PC-9 (cell line): ENCODE results near the gene CD276. TPM values are rescaled to one million over a fixed set of nuclear protein-coding genes. Genes with fewer than 3 reads are reported as not detected.

Source experiments
- BruUV-seq: library from RNA; stranded (reverse); fragments of 400-500 nt; replicated peaks from 2 replicates; lab custom pipeline; 2021; lab: Mats Ljungman, UMichigan
- CTCF ChIA-PET: fragments of 300-600 bp; sonication (Branson Sonifier 250); formaldehyde crosslinking; loops from one replicate; lab custom pipeline; 2022; ENCODE audit warnings: antibody characterized with exemption; lab: Charles Lee
- POLR2A ChIA-PET: fragments of 300-600 bp; sonication (Branson Sonifier 250); formaldehyde crosslinking; loops from one replicate; lab custom pipeline; 2022; ENCODE audit warnings: antibody characterized with exemption; ENCODE audit not compliant: unreplicated experiment; lab: Charles Lee
- DNase-seq, 2 experiments: peaks; one replicate each; pipeline versions ENCODE4 v3.0.0 to v3.0.0-alpha.2; 2015 to 2022; ENCODE audit warnings: mixed read lengths in 1 of 2
- H2AFZ ChIP-seq: fragments of 200-600 bp; sonication (generic); 2 replicates; pipeline ENCODE4 v1.8.1; 2017; ENCODE audit warnings: antibody characterized with exemption
- H3F3A ChIP-seq: fragments of 200-600 bp; sonication (generic); 2 replicates; pipeline ENCODE4 v1.8.1; 2017; ENCODE audit warnings: antibody characterized with exemption, mild to moderate bottlenecking, low read depth; ENCODE audit not compliant: insufficient read depth
- H3K27ac ChIP-seq: fragments of 200-600 bp; sonication (generic); 2 replicates; pipeline ENCODE4 v1.6.1; 2016; ENCODE audit warnings: mixed run types
- H3K27me3 ChIP-seq: fragments of 200-600 bp; sonication (generic); 2 replicates; pipeline ENCODE4 v1.6.1; 2016; ENCODE audit warnings: low read depth, mixed run types; ENCODE audit not compliant: insufficient read depth
- H3K36me3 ChIP-seq: fragments of 200-600 bp; sonication (generic); 2 replicates; pipeline ENCODE4 v1.6.1; 2016; ENCODE audit warnings: low read depth, mixed run types
- H3K4me1 ChIP-seq: fragments of 200-600 bp; sonication (generic); replicated peaks from 2 replicates; pipeline ENCODE4 v1.6.1; 2016; ENCODE audit warnings: mixed run types; ENCODE audit not compliant: insufficient read depth
- H3K4me2 ChIP-seq: fragments of 200-600 bp; sonication (generic); 2 replicates; pipeline ENCODE4 v1.6.1; 2017; ENCODE audit warnings: mixed run types
- H3K4me3 ChIP-seq: fragments of 200-600 bp; sonication (generic); 2 replicates; pipeline ENCODE4 v1.6.1; 2016; ENCODE audit warnings: mixed run types
- H3K79me2 ChIP-seq: fragments of 200-600 bp; sonication (generic); 2 replicates; pipeline ENCODE4 v1.6.1; 2017; ENCODE audit warnings: low read depth, mixed run types
- H3K9me2 ChIP-seq: fragments of 200-600 bp; sonication (generic); 2 replicates; pipeline ENCODE4 v1.8.1; 2017; ENCODE audit warnings: mild to moderate bottlenecking; ENCODE audit not compliant: insufficient read depth
- H3K9me3 ChIP-seq: fragments of 200-600 bp; sonication (generic); 2 replicates; pipeline ENCODE4 v1.8.1; 2016; ENCODE audit warnings: low read depth; ENCODE audit not compliant: insufficient read depth
- H4K20me1 ChIP-seq: fragments of 200-600 bp; sonication (generic); 2 replicates; pipeline ENCODE4 v1.8.1; 2017; ENCODE audit not compliant: insufficient read depth
- EZH2 ChIP-seq: fragments of 200-600 bp; sonication (generic); IDR thresholded peaks from 2 replicates; pipeline ENCODE4 v1.8.0; 2017; ENCODE audit warnings: antibody characterized with exemption, low read depth
- intact Hi-C: fragments of 100-400 bp; cut with micrococcal nuclease; formaldehyde crosslinking; loops from one replicate; pipeline ENCODE4 v1.10.0; 2022; ENCODE audit not compliant: unreplicated experiment
- total RNA-seq: library from RNA; stranded (reverse); gene quantifications from 2 replicates; pipeline ENCODE4 v1.2.3, GENCODE V29; 2021
- TF ChIP-seq, protein P1 (sequence below): fragments of 200-600 bp; sonication (generic); conservative IDR thresholded peaks from 2 replicates; pipeline ENCODE4 v1.6.1; 2017; ENCODE audit warnings: mixed run types, antibody characterized with exemption, mild to moderate bottlenecking, moderate library complexity

The CD276 gene
- total RNA-seq, 1 experiment from 2014 or later = 82.6 TPM

DNA sequence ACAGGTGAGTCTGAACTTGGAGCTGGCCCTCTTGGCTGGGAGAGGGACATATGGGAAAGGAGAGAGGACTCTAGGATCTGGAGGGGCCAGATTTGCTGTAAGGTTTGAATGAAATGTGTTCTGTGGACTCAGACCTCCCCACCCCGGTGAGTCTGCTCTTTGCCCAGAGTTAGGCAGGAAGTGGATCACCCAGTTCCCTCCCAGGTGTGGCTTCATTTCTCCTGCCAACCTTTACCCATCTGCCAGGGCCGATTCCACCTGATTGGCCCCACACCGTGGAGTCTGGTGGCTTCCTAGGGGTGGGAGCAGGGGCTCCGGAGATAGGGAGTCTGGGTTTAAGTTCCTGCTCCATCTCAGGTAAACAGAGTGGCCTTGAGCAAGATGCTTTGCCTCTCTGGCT is 25.5 kb downstream of the CD276 start:
- no peak overlapping the region for H3K27ac ChIP-seq
- TF ChIP-seq EZH2 = no peak
- no peaks in the 10 kb centered on the region for H3K79me2 ChIP-seq
- H3K4me1 ChIP-seq = no peaks in the 10 kb centered on the region
- H3K9me2 ChIP-seq = no peaks in the 10 kb centered on the region
- BruUV-seq = no TSS peak
- H2AFZ ChIP-seq = no peak overlapping the region
- ChIA-PET POLR2A (no interaction called here), CTCF (no interaction called here)
- intact Hi-C loops = loop anchor here (10.0 kb wide), 1 partner anchor 195 kb away; no protein-coding TSS in a partner anchor
- DNase-seq = no peak
- no peaks in the 10 kb centered on the region for H3K36me3 ChIP-seq
- H3K4me3 ChIP-seq = no peak overlapping the region
- H4K20me1 ChIP-seq = peaks cover 10% of the 10 kb centered on the region; the same call in 1 of the 2 replicates
- H3K27me3 ChIP-seq = no peaks in the 10 kb centered on the region
- no peaks in the 10 kb centered on the region for H3K9me3 ChIP-seq
- H3K4me2 ChIP-seq = no peak overlapping the region
- H3F3A ChIP-seq = no peaks in the 10 kb centered on the region

DNA sequence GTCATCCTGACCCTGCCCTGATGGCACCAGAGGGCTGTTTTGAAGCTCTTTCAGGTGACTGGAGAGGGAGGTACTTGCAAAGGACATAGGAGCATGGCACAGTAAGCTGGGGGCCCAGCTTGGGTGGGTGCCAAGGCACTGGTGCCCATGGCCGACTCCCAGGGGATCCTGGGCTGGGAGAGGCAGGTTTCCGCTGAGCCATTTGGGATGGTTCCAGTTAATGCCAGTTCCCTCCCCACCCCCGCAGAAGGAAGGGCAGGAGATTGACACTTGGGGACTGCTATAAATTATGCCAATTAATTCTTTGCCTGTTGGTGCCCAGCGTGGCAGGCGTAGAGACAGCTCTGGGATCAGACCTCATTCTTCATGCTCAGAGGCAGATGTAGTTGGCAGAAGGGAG is 26.1 kb downstream of the CD276 start:
- H3K79me2 ChIP-seq = no peaks in the 10 kb centered on the region
- no TSS peak for BruUV-seq

DNA sequence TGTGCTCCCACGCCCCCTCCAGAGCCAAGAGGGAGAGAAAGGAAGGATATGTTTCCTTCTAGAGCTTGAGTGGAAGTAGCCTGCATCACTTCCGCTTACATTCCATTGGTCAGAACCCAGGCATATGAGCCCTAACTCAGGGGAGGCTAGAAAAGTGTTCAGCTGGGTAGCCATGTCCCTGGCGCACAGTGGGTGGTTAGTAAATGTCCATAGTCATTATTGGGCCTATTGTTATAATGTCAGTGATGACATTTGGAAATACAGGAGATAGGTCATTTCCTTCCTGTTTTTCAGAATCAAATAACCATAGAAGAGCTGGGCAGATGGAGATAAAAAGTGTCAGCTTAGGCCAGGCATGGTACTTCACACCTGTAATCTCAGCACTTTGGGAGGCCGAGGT is 27.3 kb downstream of the CD276 start:
- Histone ChIP-seq H2AFZ (no peak overlapping the region), H3K4me1 (no peaks in the 10 kb centered on the region), H4K20me1 (no peaks in the 10 kb centered on the region), H3K79me2 (no peaks in the 10 kb centered on the region), H3F3A (no peaks in the 10 kb centered on the region), H3K27ac (no peak overlapping the region), H3K9me3 (no peaks in the 10 kb centered on the region), H3K36me3 (no peaks in the 10 kb centered on the region), H3K9me2 (no peaks in the 10 kb centered on the region), H3K4me3 (no peak overlapping the region), H3K4me2 (no peak overlapping the region), H3K27me3 (no peaks in the 10 kb centered on the region)
- DNase-seq = no peak
- no TSS peak for BruUV-seq
- intact Hi-C loops = loop anchor here (10.0 kb wide), 1 partner anchor 193 kb away; no protein-coding TSS in a partner anchor
- ChIA-PET CTCF (no interaction called here), POLR2A (no interaction called here)
- no peak for TF ChIP-seq EZH2
- TF ChIP-seq, protein P1, sequence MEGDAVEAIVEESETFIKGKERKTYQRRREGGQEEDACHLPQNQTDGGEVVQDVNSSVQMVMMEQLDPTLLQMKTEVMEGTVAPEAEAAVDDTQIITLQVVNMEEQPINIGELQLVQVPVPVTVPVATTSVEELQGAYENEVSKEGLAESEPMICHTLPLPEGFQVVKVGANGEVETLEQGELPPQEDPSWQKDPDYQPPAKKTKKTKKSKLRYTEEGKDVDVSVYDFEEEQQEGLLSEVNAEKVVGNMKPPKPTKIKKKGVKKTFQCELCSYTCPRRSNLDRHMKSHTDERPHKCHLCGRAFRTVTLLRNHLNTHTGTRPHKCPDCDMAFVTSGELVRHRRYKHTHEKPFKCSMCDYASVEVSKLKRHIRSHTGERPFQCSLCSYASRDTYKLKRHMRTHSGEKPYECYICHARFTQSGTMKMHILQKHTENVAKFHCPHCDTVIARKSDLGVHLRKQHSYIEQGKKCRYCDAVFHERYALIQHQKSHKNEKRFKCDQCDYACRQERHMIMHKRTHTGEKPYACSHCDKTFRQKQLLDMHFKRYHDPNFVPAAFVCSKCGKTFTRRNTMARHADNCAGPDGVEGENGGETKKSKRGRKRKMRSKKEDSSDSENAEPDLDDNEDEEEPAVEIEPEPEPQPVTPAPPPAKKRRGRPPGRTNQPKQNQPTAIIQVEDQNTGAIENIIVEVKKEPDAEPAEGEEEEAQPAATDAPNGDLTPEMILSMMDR = no peak

More for the DNA sequence above, 26.1 kb downstream of the CD276 start:
- Histone ChIP-seq H4K20me1 (peaks cover 4% of the 10 kb centered on the region; the same call in 1 of the 2 replicates), H3K27me3 (no peaks in the 10 kb centered on the region), H3K27ac (no peak overlapping the region), H3K4me1 (no peaks in the 10 kb centered on the region), H3K9me3 (no peaks in the 10 kb centered on the region), H3F3A (no peaks in the 10 kb centered on the region), H2AFZ (no peak overlapping the region), H3K9me2 (no peaks in the 10 kb centered on the region), H3K4me2 (no peak overlapping the region), H3K4me3 (no peak overlapping the region), H3K36me3 (no peaks in the 10 kb centered on the region)
- ChIA-PET POLR2A (no interaction called here), CTCF (no interaction called here)
- DNase-seq = no peak
- intact Hi-C loops = loop anchor here (10.0 kb wide), 1 partner anchor 194 kb away; no protein-coding TSS in a partner anchor
- TF ChIP-seq, protein P1 = no peak
- TF ChIP-seq EZH2 = no peak

DNA sequence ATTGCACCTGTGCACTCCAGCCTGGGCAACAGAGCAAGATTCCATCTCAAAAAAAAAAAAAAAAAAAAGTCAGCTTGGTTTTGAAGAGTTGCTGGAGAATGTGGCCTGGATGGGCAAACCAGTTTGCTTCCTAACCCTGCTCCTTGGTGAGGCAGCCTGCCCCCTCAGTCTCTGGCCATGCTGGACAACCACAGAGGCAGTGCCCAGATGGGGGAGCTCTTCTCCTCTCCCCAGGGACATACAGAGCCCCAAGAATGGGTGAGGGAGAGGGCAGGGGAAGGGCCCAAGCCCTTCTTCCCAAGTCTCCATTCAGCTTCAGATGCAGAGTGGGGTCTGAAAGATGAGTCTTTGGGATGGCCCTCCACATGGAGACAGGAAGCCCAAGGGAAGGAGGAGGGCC is 27.9 kb downstream of the CD276 start:
- Histone ChIP-seq H3K9me3 (no peaks in the 10 kb centered on the region), H3K27ac (no peak overlapping the region), H3K27me3 (no peaks in the 10 kb centered on the region), H2AFZ (no peak overlapping the region), H3K4me1 (no peaks in the 10 kb centered on the region), H4K20me1 (no peaks in the 10 kb centered on the region), H3K9me2 (no peaks in the 10 kb centered on the region), H3K79me2 (no peaks in the 10 kb centered on the region), H3K4me2 (no peak overlapping the region), H3K4me3 (no peak overlapping the region), H3K36me3 (no peaks in the 10 kb centered on the region), H3F3A (no peaks in the 10 kb centered on the region)
- ChIA-PET CTCF (no interaction called here), POLR2A (no interaction called here)
- no peak for DNase-seq
- TF ChIP-seq, protein P1 = no peak
- intact Hi-C loops = loop anchor here (10.0 kb wide), 1 partner anchor 193 kb away; no protein-coding TSS in a partner anchor
- no TSS peak for BruUV-seq
